HEK293 (cell line): ENCODE data around the gene MBOAT2.

ENCODE experiments used
- CTCF ChIA-PET: fragments of 350-600 bp; formaldehyde crosslinking; extraction: SDS; loops from one replicate; lab custom pipeline; 2021; ENCODE audit warnings: antibody characterized with exemption; lab: Yijun Ruan, JAX
- POLR2A ChIA-PET: fragments of 300-600 bp; formaldehyde crosslinking; extraction: SDS; loops from one replicate; lab custom pipeline; 2020; ENCODE audit warnings: antibody characterized with exemption, inconsistent platforms; lab: Yijun Ruan, JAX
- H3K27ac ChIP-seq: fragments of 200-500 bp; sonication (Bioruptor generic); 2 replicates; pipeline ENCODE4 v1.5.1; 2014; ENCODE audit warnings: low read depth, low read length, control low read depth, inconsistent platforms; ENCODE audit errors: extremely low read depth
- H3K36me3 ChIP-seq, 2 experiments: fragments of 200-500 bp in 1 of 2; sonication (Bioruptor generic) in 1 of 2; 1 replicate in 1 of 2; 2 replicates in 1 of 2; pipeline ENCODE4 v1.5.1; 2014 to 2017; ENCODE audit warnings: inconsistent platforms in 2 of 2, low read length in 2 of 2; ENCODE audit not compliant: control insufficient read depth in 2 of 2, insufficient read depth in 1 of 2
- H3K4me1 ChIP-seq: fragments of 200-500 bp; sonication (Bioruptor generic); 2 replicates; pipeline ENCODE4 v1.5.1; 2014; ENCODE audit warnings: mild to moderate bottlenecking, low read length, inconsistent platforms; ENCODE audit not compliant: control insufficient read depth, insufficient read depth
- H3K4me3 ChIP-seq: 2 replicates; pipeline ENCODE4 v1.5.1; 2011; ENCODE audit warnings: low read depth, mild to moderate bottlenecking, control low read depth, low read length, moderate library complexity
- H3K9me3 ChIP-seq: fragments of 200-500 bp; sonication (Bioruptor generic); 2 replicates; pipeline ENCODE4 v1.5.1; 2014; ENCODE audit warnings: low read depth, low read length, inconsistent platforms; ENCODE audit not compliant: control insufficient read depth, insufficient read depth
- CTCF ChIP-seq: fragments of 450-650 bp; formaldehyde crosslinking; IDR thresholded peaks from 2 replicates; pipeline ENCODE4 v1.5.1; 2016; ENCODE audit warnings: missing biosample characterization, missing genetic modification characterization
- IKZF3 ChIP-seq: fragments of 450-650 bp; IDR thresholded peaks from 2 replicates; pipeline ENCODE4 v1.5.0; 2018; ENCODE audit warnings: missing biosample characterization, mild to moderate bottlenecking, missing genetic modification characterization, moderate library complexity
- KLF16 ChIP-seq: fragments of 450-650 bp; formaldehyde crosslinking; IDR thresholded peaks from 2 replicates; pipeline ENCODE4 v1.5.1; 2017; ENCODE audit warnings: missing biosample characterization, missing genetic modification characterization
- OVOL3 ChIP-seq: fragments of 450-650 bp; formaldehyde crosslinking; IDR thresholded peaks from 2 replicates; pipeline ENCODE4 v1.5.1; 2016; ENCODE audit warnings: missing biosample characterization, missing genetic modification characterization
- SCRT2 ChIP-seq: fragments of 450-650 bp; formaldehyde crosslinking; IDR thresholded peaks from 2 replicates; pipeline ENCODE4 v1.5.1; 2016; ENCODE audit warnings: missing biosample characterization, missing genetic modification characterization
- SETDB1 ChIP-seq: IDR thresholded peaks from one replicate; pipeline ENCODE4 v1.6.1; 2017; ENCODE audit warnings: mild to moderate bottlenecking, low read length, moderate library complexity, mixed read lengths; ENCODE audit not compliant: insufficient read length
- ZNF2 ChIP-seq: fragments of 450-650 bp; formaldehyde crosslinking; IDR thresholded peaks from 2 replicates; pipeline ENCODE4 v1.5.1; 2016; ENCODE audit warnings: missing biosample characterization, missing genetic modification characterization
- ZNF311 ChIP-seq: fragments of 450-650 bp; formaldehyde crosslinking; IDR thresholded peaks from 2 replicates; pipeline ENCODE4 v1.5.1; 2017; ENCODE audit warnings: missing biosample characterization, missing genetic modification characterization, borderline replicate concordance
- ZNF426 ChIP-seq: fragments of 450-650 bp; formaldehyde crosslinking; IDR thresholded peaks from 2 replicates; pipeline ENCODE4 v1.5.1; 2017; ENCODE audit warnings: missing biosample characterization, missing genetic modification characterization, mild to moderate bottlenecking, inconsistent platforms, moderate library complexity
- ZNF501 ChIP-seq: fragments of 450-650 bp; formaldehyde crosslinking; IDR thresholded peaks from 2 replicates; pipeline ENCODE4 v1.5.1; 2016; ENCODE audit warnings: missing biosample characterization, missing genetic modification characterization
- ZNF510 ChIP-seq: fragments of 450-650 bp; formaldehyde crosslinking; IDR thresholded peaks from 2 replicates; pipeline ENCODE4 v1.5.1; 2018; ENCODE audit warnings: mild to moderate bottlenecking, missing genetic modification characterization, missing biosample characterization; ENCODE audit not compliant: insufficient replicate concordance
- ZNF514 ChIP-seq: fragments of 450-650 bp; formaldehyde crosslinking; IDR thresholded peaks from 2 replicates; pipeline ENCODE4 v1.5.1; 2016; ENCODE audit warnings: missing biosample characterization, missing genetic modification characterization
- ZNF555 ChIP-seq: fragments of 450-650 bp; formaldehyde crosslinking; conservative IDR thresholded peaks from 2 replicates; pipeline ENCODE4 v1.5.1; 2017; ENCODE audit warnings: missing biosample characterization, mild to moderate bottlenecking, missing genetic modification characterization, inconsistent platforms
- ZNF596 ChIP-seq: fragments of 450-650 bp; IDR thresholded peaks from 2 replicates; pipeline ENCODE4 v1.5.0; 2018; ENCODE audit warnings: missing biosample characterization, mild to moderate bottlenecking, missing genetic modification characterization, moderate library complexity
- ZNF623 ChIP-seq: fragments of 450-650 bp; formaldehyde crosslinking; IDR thresholded peaks from 2 replicates; pipeline ENCODE4 v1.5.1; 2016; ENCODE audit warnings: missing biosample characterization, missing genetic modification characterization
- ZNF626 ChIP-seq: fragments of 450-650 bp; sonication (Bioruptor Pico); formaldehyde crosslinking; IDR thresholded peaks from 2 replicates; pipeline ENCODE4 v1.5.1; 2018; ENCODE audit warnings: missing biosample characterization, missing genetic modification characterization, inconsistent platforms
- ZNF791 ChIP-seq: fragments of 450-650 bp; formaldehyde crosslinking; IDR thresholded peaks from 2 replicates; pipeline ENCODE4 v1.5.1; 2016; ENCODE audit warnings: missing biosample characterization, missing genetic modification characterization
- ZNF792 ChIP-seq: fragments of 450-650 bp; formaldehyde crosslinking; IDR thresholded peaks from 2 replicates; pipeline ENCODE4 v1.5.1; 2016; ENCODE audit warnings: missing biosample characterization, missing genetic modification characterization
- TF ChIP-seq, protein P1 (sequence below): fragments of 450-650 bp; formaldehyde crosslinking; IDR thresholded peaks from 2 replicates; pipeline ENCODE4 v1.5.1; 2016; ENCODE audit warnings: missing biosample characterization, missing genetic modification characterization

Gene MBOAT2

DNA sequence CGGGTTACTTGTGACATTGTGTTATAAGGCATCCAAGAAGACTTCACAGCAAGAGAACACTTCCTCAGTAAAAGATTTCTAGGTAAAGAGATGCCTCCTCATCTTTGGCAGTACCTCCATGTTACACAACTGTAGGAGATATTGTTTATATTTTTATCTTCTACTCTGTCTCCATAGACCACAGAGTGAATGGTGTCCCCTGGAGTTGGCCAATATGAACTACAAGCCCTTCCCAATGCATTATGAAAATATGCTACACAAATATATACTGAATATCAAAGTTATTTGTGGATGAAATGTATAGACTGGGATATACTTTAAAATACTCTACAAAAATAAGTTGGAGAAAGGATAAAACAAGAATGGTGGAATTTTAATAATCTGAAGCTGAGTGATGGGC is 46.7 kb downstream of the MBOAT2 start:
- no peaks in the 10 kb centered on the region for H3K9me3 ChIP-seq
- POLR2A ChIA-PET: no interaction called here
- H3K27ac ChIP-seq: no peak overlapping the region
- no peak overlapping the region for H3K4me3 ChIP-seq
- H3K4me1 ChIP-seq: no peaks in the 10 kb centered on the region
- CTCF ChIA-PET: no interaction called here
- no peak for TF ChIP-seq ZNF514 (tag by site-specific recombination)
- TF ChIP-seq ZNF791 (tag by site-specific recombination): no peak
- no peak for TF ChIP-seq KLF16 (tag by site-specific recombination)
- peaks cover 0 to 13% of the 10 kb centered on the region in 2 experiments; a peak in 1 of 3 replicates for H3K36me3 ChIP-seq

DNA sequence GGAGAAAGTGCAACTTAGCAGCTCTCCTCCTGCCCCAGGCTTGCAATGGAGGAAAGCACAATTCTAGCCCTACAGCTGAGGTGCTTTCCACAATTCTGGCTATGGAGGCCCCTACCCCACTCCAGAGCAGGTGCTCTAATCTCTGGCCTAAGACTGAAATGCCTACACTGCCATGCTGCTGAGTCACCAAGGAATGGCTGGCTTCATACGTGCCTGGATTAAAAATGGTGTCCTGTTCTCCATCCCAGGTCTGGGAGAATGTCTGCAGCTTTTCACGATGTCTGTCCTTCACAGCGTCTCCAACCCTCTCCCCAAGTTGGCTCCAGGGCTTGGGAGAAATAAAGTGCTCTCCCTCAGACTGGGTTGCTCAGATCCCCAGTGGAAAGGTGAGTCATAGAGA is 48.5 kb downstream of the MBOAT2 start:
- H3K4me3 ChIP-seq: no peak overlapping the region
- H3K36me3 ChIP-seq: peaks cover 0 to 13% of the 10 kb centered on the region in 2 experiments; a peak in 1 of 3 replicates
- ChIA-PET POLR2A (no interaction called here), CTCF (no interaction called here)
- H3K4me1 ChIP-seq: no peaks in the 10 kb centered on the region
- TF ChIP-seq ZNF596 (tag by site-specific recombination): no peak
- TF ChIP-seq ZNF626: no peak
- TF ChIP-seq CTCF: no peak
- no peak for TF ChIP-seq ZNF2 (tag by site-specific recombination)
- no peaks in the 10 kb centered on the region for H3K9me3 ChIP-seq
- no peak overlapping the region for H3K27ac ChIP-seq

GRCh38 chr2:8953525-8953924 is 50.0 kb downstream of the MBOAT2 start:
- ChIA-PET CTCF (interaction anchor here (0.7 kb wide), 1 partner anchor 64 kb away, joined by 3 read pairs; no protein-coding TSS in a partner anchor), POLR2A (no interaction called here)
- H3K9me3 ChIP-seq: no peaks in the 10 kb centered on the region
- no peak overlapping the region for H3K27ac ChIP-seq
- TF ChIP-seq, protein P1, sequence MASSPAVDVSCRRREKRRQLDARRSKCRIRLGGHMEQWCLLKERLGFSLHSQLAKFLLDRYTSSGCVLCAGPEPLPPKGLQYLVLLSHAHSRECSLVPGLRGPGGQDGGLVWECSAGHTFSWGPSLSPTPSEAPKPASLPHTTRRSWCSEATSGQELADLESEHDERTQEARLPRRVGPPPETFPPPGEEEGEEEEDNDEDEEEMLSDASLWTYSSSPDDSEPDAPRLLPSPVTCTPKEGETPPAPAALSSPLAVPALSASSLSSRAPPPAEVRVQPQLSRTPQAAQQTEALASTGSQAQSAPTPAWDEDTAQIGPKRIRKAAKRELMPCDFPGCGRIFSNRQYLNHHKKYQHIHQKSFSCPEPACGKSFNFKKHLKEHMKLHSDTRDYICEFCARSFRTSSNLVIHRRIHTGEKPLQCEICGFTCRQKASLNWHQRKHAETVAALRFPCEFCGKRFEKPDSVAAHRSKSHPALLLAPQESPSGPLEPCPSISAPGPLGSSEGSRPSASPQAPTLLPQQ: no peak
- TF ChIP-seq SETDB1: peak; percentile 6
- no peak overlapping the region for H3K4me3 ChIP-seq
- H3K4me1 ChIP-seq: no peaks in the 10 kb centered on the region
- peaks cover 0 to 13% of the 10 kb centered on the region in 2 experiments; a peak in 1 of 3 replicates for H3K36me3 ChIP-seq

- peaks cover 0 to 17% of the 10 kb centered on the region in 2 experiments; a peak in 1 of 3 replicates for H3K36me3 ChIP-seq
- H3K9me3 ChIP-seq: no peaks in the 10 kb centered on the region
- no peak overlapping the region for H3K4me3 ChIP-seq
- no peaks in the 10 kb centered on the region for H3K4me1 ChIP-seq
- no peak overlapping the region for H3K27ac ChIP-seq
- no peak for TF ChIP-seq ZNF311
- TF ChIP-seq ZNF623 (tag by site-specific recombination): no peak
- no peak for TF ChIP-seq ZNF555
- POLR2A ChIA-PET: no interaction called here
- CTCF ChIA-PET: no interaction called here
Measured at GRCh38 chr2:8939486-8940114, 63.9 kb downstream of the MBOAT2 start.

DNA sequence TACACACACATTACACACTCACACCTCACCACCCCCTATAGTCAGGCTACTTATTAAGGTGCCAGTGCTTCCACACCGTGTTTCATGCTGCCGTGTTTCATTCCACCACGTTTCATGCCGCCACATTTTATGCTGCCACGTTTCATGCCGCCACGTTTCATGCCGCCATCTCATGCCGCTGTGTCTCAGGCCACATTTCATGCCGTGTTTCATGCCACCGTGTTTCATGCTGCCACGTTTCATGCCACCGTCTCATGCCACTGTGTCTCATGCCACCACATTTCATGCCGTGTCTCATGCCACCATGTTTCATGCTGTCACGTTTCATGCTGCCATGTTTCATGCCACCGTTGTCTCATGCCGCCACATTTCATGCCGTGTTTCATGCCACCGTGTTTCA is 65.1 kb downstream of the MBOAT2 start:
- POLR2A ChIA-PET: no interaction called here
- Histone ChIP-seq H3K36me3 (peaks cover 0 to 17% of the 10 kb centered on the region in 2 experiments; a peak in 1 of 3 replicates), H3K9me3 (no peaks in the 10 kb centered on the region), H3K4me1 (no peaks in the 10 kb centered on the region), H3K4me3 (no peak overlapping the region), H3K27ac (no peak overlapping the region)
- TF ChIP-seq ZNF596 (tag by site-specific recombination) (no peak), ZNF510 (tag by site-specific recombination) (no peak), SCRT2 (no peak), ZNF426 (tag by site-specific recombination) (no peak), IKZF3 (tag by site-specific recombination) (no peak), ZNF501 (tag by site-specific recombination) (no peak), ZNF792 (tag by site-specific recombination) (no peak), OVOL3 (tag by site-specific recombination) (no peak)
- CTCF ChIA-PET: no interaction called here
